Activated CD8-positive, alpha-beta memory T cell treated with anti-CD3 and anti-CD28 coated beads for 48 hours (primary cell): ENCODE data around the gene PGA4.
"Not testable (repeated sequence)": the region's sequence is repeated elsewhere in the genome, so short reads cannot be mapped to it uniquely, and the experiment has no call there.

ENCODE experiments used
- DNase-seq, 3 experiments: peaks; one replicate each; pipeline ENCODE4 v3.0.0-alpha.2; 2020; ENCODE audit warnings: low read depth in 2 of 3, low spot score in 2 of 3

PGA4 gene

DNA sequence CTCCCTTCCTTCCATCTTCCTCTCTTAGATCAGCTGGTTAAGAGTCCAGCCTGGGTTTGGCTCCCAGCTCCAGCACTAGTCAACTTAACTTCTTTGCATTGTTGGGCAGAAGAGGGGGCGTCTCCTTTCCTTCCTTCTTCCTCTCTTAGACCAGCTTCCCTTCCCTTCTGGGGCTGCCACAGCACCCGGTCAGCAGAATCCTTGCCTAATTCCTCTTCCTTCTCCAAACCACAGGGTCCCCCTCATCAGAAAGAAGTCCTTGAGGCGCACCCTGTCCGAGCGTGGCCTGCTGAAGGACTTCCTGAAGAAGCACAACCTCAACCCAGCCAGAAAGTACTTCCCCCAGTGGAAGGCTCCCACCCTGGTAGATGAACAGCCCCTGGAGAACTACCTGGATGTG, 18.3 kb upstream of the PGA4 start:
- DNase-seq = not testable (repeated sequence)

DNA sequence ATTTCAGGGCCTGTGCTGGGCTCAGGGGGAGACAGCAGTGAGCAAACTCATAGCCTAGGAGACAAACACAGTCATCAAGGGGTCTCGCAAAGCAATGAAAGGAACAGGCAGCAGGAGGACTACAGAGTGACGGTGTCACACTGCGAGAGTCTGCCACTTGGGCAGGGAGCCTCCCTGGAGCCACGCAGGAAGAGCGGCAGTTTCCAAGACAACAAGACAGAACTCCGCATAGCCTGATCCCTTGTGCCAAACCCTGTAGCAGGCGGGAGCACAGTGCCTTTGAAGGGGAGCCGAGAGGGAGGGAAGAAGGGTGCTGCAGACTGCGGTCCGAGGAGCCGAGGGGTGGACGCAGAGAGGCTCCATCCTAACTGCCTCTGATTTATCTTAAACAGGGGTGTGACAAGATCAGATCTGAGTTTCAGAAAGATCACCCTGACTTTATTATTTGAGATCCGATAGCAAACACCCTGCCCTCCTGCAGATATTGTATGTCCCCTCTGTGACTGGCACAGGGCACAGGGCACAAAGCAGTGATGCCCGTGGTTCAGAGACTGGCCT, 17.6 kb upstream of the PGA4 start:
- DNase-seq = not testable (repeated sequence)

DNA sequence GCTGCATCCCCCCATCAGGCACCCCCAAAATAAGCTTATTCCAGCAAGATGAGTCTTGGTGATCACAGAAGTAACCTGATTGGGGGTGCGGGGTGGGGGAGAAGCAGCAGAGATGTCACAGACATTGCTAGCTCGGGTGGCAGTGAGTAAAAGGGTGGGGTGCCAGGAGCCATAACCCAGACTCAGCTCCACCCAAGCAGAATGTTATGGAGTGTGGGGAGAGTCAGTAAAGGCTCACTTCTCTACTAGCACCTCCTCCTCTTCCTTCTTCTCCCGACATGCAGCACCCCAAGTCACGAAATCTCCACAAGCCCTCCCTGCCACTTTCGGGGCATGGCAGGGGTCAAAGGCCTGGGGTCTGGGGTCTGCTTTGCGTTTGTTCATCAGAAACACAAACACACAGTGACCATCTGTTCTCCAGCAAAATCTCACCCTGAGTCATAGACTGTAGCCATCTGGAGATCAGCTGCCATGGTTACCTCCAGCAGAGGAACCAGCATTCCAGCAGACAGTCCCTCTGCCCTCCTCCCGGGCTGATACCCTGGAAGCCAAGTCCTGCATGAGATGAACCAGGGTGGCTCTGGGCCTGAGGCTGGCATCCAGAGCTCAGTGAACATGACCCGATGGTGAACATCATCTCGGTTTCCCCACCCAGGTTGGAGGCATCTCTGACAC, 14.4 kb upstream of the PGA4 start:
- DNase-seq = not testable (repeated sequence)

DNA sequence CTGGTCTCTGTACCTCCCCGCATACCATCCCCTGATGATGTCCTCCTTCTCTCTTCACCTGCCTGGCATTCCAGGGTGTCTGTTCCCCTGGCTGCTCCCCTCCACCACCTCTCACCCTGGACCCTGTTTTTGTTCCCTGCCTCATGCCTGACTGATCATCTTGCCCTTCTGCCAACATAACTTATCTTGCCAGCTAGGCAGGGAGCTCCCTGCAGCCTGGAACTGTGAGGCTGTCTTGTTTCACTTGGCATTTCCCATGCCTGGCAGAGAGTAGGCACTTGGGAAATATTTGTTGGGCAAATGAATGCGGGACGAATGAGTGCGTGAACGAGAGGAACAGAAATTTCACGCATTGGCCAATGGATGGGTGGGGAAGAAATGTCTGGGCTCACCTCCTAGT, 11.5 kb upstream of the PGA4 start:
- DNase-seq = not testable (repeated sequence)

DNA sequence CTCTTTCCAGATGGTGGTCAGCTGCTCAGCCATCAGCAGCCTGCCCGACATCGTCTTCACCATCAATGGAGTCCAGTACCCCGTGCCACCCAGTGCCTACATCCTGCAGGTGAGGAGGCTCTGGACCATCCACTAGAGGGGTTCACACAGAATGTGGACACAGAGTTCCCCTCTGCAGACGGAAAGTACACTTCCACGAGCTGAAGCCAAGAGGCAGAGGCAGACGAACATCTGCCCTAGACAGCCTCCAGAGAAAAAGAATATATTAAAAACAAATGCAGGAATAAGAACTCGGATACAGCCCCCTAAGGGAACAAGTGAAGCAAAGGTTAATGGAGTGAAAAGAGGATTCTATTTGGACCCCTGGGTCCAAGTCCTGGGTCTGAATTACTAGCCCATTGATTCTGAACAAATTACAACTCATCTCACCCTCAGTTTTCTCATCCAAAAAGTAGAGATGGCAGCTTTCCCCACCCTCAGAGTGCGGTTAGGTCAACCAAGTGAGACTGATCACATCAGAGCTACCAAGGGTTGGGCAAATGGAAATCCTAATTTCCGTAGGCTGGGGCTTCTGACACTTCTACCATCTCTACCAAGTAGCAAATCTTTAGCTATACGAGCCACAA, 10.7 kb upstream of the PGA4 start:
- DNase-seq = not testable (repeated sequence)

DNA sequence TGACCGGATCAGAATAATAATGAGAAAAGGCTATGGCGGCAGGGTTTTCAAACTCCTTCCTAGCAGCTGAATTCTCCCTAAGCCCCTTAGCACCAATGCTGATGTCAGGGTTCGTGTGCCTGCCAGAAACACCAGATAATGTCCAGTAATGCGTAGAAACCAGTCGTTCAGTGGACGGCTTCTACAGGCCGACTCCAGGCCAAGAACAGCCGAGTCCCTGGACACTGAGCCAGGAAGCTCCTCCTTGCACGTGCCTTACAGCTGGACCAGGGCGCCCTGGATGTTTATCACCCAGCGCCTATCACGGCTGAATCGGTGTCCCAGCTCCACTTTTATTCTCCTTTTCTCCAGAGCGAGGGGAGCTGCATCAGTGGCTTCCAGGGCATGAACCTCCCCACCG, 9.9 kb upstream of the PGA4 start:
- DNase-seq = not testable (repeated sequence)

DNA sequence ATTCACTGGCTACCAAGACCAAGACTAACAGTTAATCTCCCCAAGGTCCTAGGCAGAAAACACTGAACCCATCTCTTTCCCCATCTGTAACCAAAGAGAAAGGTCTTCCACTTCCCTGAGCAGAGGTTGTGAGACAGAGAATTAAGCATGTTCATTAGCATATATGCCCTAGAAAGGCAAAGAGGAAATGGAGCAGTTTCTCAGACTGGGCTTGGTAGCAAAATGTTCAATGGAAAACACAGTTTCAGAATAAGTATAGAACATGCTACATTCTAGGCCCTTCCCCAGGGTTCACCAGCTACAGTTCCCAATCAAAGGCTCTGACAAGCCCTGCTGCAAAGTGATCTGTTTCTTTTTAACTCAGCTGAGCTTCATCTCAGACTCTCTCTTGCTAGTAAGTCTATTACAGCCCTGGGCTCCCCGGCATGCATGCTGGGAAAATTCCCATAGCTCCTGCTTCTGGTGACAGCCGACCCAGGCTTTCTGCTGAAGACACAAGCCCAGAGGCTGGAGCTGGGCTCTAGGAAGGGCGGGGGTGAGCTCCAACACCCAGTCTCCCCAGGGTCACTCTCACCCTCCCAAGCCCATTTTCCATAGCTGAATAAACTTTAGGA, 8.3 kb upstream of the PGA4 start:
- not testable (repeated sequence) for DNase-seq

DNA sequence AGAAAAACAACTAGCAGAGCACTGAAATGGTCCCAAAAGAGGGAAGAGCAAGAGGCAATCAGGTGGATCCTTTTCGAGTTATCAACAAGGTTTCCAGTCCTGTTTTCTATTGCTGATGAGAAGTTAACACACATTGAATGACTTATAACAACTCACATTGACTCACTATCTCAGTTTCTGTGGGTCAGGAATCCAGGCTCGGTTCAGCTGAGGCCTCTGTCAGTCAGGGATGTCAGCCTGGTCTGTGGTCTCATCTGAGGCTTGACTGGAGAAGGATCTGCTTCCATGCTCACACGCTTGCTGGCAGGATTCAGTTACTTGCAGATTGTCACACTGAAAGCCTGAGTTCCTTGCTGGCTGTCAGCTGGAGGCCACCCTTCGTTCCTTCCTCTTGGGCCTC, 3.8 kb upstream of the PGA4 start:
- not testable (repeated sequence) for DNase-seq

DNA sequence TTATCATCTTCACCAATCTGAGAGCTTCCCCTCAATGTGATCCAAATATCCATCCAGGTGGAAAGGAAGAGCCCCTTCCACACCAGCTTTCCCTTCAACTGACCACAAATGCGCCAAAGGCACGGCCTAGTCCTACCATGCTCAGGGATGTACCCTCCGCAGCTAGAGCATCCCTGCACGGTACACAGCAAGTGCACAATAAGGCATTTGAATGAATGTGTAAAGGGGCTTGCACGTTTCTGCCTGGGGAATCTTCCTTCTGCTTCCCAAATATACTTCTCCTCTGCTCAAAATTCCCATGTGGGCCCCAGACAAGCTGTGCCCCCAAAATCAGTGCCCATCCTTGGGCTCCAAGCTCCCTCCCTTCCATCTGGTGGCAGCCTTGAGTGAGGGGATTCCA, 3.1 kb upstream of the PGA4 start:
- DNase-seq = not testable (repeated sequence)

DNA sequence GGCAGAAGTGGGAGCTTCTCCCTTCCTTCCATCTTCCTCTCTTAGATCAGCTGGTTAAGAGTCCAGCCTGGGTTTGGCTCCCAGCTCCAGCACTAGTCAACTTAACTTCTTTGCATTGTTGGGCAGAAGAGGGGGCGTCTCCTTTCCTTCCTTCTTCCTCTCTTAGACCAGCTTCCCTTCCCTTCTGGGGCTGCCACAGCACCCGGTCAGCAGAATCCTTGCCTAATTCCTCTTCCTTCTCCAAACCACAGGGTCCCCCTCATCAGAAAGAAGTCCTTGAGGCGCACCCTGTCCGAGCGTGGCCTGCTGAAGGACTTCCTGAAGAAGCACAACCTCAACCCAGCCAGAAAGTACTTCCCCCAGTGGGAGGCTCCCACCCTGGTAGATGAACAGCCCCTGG, 545 bp downstream of the PGA4 start:
- DNase-seq = not testable (repeated sequence)

DNA sequence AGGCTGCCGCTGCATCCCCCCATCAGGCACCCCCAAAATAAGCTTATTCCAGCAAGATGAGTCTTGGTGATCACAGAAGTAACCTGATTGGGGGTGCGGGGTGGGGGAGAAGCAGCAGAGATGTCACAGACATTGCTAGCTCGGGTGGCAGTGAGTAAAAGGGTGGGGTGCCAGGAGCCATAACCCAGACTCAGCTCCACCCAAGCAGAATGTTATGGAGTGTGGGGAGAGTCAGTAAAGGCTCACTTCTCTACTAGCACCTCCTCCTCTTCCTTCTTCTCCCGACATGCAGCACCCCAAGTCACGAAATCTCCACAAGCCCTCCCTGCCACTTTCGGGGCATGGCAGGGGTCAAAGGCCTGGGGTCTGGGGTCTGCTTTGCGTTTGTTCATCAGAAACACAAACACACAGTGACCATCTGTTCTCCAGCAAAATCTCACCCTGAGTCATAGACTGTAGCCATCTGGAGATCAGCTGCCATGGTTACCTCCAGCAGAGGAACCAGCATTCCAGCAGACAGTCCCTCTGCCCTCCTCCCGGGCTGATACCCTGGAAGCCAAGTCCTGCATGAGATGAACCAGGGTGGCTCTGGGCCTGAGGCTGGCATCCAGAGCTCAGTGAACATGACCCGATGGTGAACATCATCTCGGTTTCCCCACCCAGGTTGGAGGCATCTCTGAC, 4.5 kb downstream of the PGA4 start:
- not testable (repeated sequence) for DNase-seq

DNA sequence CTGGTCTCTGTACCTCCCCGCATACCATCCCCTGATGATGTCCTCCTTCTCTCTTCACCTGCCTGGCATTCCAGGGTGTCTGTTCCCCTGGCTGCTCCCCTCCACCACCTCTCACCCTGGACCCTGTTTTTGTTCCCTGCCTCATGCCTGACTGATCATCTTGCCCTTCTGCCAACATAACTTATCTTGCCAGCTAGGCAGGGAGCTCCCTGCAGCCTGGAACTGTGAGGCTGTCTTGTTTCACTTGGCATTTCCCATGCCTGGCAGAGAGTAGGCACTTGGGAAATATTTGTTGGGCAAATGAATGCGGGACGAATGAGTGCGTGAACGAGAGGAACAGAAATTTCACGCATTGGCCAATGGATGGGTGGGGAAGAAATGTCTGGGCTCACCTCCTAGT, 7.3 kb downstream of the PGA4 start:
- not testable (repeated sequence) for DNase-seq

DNA sequence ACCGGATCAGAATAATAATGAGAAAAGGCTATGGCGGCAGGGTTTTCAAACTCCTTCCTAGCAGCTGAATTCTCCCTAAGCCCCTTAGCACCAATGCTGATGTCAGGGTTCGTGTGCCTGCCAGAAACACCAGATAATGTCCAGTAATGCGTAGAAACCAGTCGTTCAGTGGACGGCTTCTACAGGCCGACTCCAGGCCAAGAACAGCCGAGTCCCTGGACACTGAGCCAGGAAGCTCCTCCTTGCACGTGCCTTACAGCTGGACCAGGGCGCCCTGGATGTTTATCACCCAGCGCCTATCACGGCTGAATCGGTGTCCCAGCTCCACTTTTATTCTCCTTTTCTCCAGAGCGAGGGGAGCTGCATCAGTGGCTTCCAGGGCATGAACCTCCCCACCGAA, 8.9 kb downstream of the PGA4 start:
- DNase-seq = not testable (repeated sequence)

DNA sequence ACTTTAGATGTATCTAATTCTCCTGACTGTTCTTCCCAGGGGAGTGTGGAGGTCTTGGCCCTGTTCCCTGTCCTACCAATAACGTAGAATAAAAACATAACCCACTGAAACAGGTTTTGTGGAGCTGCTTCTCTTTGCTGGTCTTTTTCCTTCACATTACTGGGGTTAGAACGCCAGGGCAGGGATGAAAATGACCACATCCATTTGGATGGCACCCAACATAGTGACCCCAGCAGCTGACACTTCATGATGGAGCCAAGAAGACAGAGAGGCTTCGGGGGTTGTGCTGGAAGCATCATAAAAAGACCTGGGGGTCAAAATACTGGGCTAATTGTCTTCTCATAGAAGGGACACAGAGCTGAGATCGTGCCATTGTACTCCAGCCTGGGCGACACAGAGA, 9.4 kb downstream of the PGA4 start:
- not testable (repeated sequence) for DNase-seq

DNA sequence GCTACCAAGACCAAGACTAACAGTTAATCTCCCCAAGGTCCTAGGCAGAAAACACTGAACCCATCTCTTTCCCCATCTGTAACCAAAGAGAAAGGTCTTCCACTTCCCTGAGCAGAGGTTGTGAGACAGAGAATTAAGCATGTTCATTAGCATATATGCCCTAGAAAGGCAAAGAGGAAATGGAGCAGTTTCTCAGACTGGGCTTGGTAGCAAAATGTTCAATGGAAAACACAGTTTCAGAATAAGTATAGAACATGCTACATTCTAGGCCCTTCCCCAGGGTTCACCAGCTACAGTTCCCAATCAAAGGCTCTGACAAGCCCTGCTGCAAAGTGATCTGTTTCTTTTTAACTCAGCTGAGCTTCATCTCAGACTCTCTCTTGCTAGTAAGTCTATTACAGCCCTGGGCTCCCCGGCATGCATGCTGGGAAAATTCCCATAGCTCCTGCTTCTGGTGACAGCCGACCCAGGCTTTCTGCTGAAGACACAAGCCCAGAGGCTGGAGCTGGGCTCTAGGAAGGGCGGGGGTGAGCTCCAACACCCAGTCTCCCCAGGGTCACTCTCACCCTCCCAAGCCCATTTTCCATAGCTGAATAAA, 10.5 kb downstream of the PGA4 start:
- not testable (repeated sequence) for DNase-seq

DNA sequence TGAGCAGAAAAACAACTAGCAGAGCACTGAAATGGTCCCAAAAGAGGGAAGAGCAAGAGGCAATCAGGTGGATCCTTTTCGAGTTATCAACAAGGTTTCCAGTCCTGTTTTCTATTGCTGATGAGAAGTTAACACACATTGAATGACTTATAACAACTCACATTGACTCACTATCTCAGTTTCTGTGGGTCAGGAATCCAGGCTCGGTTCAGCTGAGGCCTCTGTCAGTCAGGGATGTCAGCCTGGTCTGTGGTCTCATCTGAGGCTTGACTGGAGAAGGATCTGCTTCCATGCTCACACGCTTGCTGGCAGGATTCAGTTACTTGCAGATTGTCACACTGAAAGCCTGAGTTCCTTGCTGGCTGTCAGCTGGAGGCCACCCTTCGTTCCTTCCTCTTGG, 15.0 kb downstream of the PGA4 start:
- not testable (repeated sequence) for DNase-seq

DNA sequence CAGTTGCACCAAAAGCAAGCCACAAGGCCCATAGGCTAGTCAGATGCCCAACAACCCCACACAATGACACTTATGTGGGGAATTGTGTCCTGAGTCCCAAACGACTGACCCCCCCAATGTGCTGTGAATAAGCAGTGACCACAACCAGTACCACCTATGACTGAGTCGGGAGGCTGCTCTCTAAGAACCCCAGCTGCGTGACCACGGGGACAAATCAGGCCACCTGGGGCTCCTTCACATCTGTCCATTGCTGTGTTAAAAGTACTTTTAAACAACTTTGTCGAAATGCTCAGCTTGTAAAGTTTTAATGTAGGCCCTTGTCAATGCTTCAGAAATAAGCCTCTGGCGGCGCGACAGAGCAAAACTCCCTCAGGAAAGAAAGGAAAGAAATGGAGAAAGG, 18.1 kb downstream of the PGA4 start:
- DNase-seq = not testable (repeated sequence)

DNA sequence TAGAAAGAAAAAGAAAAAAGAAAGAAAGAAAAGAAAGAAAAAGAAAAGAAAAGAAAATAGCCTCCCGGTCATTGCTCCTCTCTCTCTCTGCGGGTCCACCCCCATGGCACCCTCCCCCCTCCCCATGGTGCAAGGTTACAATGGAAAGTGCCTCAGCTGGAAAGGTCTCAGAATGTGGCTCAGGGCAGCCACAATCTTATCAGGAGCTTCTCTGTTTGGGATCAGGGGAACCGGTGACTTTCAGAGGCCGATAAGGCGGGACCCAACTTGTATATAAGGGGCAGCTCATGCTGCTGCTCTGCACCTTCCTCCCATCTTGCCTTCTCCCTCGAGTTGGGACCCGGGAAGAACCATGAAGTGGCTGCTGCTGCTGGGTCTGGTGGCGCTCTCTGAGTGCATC, 18.7 kb downstream of the PGA4 start, which contains the start of gene PGA5:
PGA5 (plus strand) TSS at position 301 of the 400 bp plus-strand sequence; CDS start at position 353, 52 bp downstream.
- not testable (repeated sequence) for DNase-seq

DNA sequence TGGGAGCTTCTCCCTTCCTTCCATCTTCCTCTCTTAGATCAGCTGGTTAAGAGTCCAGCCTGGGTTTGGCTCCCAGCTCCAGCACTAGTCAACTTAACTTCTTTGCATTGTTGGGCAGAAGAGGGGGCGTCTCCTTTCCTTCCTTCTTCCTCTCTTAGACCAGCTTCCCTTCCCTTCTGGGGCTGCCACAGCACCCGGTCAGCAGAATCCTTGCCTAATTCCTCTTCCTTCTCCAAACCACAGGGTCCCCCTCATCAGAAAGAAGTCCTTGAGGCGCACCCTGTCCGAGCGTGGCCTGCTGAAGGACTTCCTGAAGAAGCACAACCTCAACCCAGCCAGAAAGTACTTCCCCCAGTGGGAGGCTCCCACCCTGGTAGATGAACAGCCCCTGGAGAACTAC, 19.4 kb downstream of the PGA4 start:
- DNase-seq = not testable (repeated sequence)

DNA sequence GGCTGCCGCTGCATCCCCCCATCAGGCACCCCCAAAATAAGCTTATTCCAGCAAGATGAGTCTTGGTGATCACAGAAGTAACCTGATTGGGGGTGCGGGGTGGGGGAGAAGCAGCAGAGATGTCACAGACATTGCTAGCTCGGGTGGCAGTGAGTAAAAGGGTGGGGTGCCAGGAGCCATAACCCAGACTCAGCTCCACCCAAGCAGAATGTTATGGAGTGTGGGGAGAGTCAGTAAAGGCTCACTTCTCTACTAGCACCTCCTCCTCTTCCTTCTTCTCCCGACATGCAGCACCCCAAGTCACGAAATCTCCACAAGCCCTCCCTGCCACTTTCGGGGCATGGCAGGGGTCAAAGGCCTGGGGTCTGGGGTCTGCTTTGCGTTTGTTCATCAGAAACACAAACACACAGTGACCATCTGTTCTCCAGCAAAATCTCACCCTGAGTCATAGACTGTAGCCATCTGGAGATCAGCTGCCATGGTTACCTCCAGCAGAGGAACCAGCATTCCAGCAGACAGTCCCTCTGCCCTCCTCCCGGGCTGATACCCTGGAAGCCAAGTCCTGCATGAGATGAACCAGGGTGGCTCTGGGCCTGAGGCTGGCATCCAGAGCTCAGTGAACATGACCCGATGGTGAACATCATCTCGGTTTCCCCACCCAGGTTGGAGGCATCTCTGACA, 23.3 kb downstream of the PGA4 start:
- DNase-seq = not testable (repeated sequence)
